K562 (cell line): ENCODE data around the gene CCR6. TPM values are rescaled to one million over a fixed set of nuclear protein-coding genes. Genes with fewer than 3 reads are reported as not detected.

Source experiments
- ATAC-seq: fragments of 200-7000 bp; cut with Tn5 transposase; 3 replicates; pipeline ENCODE4 v1.9.1; 2020; ENCODE audit warnings: moderate library complexity
- BruUV-seq: library from RNA; stranded (reverse); fragments of 400-500 nt; replicated peaks from 2 replicates; lab custom pipeline; 2021; lab: Mats Ljungman, UMichigan
- CTCF ChIA-PET: fragments of 300-600 bp; formaldehyde crosslinking; extraction: SDS; loops from one replicate; lab custom pipeline; 2021; ENCODE audit warnings: low intra/inter-chr PET ratio; lab: Yijun Ruan, JAX
- POLR2A ChIA-PET: fragments of 300-600, 350-650 bp; sonication (Branson Sonifier 250); formaldehyde crosslinking; extraction: SDS; loops from one replicate; lab custom pipeline; 2021; ENCODE audit warnings: antibody characterized with exemption, inconsistent platforms; lab: Yijun Ruan, JAX
- DNase-seq, 4 experiments: peaks; one replicate each; pipeline versions ENCODE4 v3.0.0 to v3.0.0-alpha.2; 2011 to 2018; ENCODE audit warnings: low spot score in 3 of 4, mixed read lengths in 3 of 4; ENCODE audit errors: extremely low read depth in 1 of 4
- FAIRE-seq: peaks from 2 replicates; lab custom pipeline; 2011; peaks lifted over from hg19 to GRCh38; lab: Jason Lieb, UNC
- H2AFZ ChIP-seq: 2 replicates; pipeline ENCODE4 v1.6.0; 2011; ENCODE audit warnings: low read depth, low read length, control low read depth, inconsistent platforms
- H3K27ac ChIP-seq: fragments of 200-600 bp; 3 replicates; pipeline ENCODE4 v1.8.0; 2011; ENCODE audit warnings: low read depth, mild to moderate bottlenecking, control low read depth, inconsistent platforms, low read length, moderate library complexity, mixed read lengths; ENCODE audit errors: extremely low read depth
- H3K27me3 ChIP-seq, 2 experiments: fragments of 300-600 bp in 1 of 2; 2 replicates in 1 of 2; 3 replicates in 1 of 2; pipeline versions ENCODE4 v1.6.0 to v1.8.0; 2011; ENCODE audit warnings: inconsistent platforms in 2 of 2, low read length in 2 of 2, mild to moderate bottlenecking in 1 of 2, mixed read lengths in 1 of 2, moderate library complexity in 1 of 2; ENCODE audit not compliant: control insufficient read depth in 2 of 2, insufficient read depth in 2 of 2
- H3K36me3 ChIP-seq: fragments of 300-600 bp; 3 replicates; pipeline ENCODE4 v1.8.0; 2011; ENCODE audit warnings: mild to moderate bottlenecking, low read length, inconsistent platforms; ENCODE audit not compliant: control insufficient read depth, insufficient read depth
- H3K4me1 ChIP-seq, 2 experiments: fragments of 200-600 bp in 1 of 2; replicated peaks in 1 of 2; 2 replicates in 1 of 2; 3 replicates in 1 of 2; pipeline versions ENCODE4 v1.5.1 to v1.8.0; 2011; ENCODE audit warnings: inconsistent platforms in 2 of 2, low read length in 2 of 2, mild to moderate bottlenecking in 1 of 2, mixed read lengths in 1 of 2, moderate library complexity in 1 of 2; ENCODE audit not compliant: control insufficient read depth in 2 of 2, insufficient read depth in 2 of 2
- H3K4me2 ChIP-seq: 2 replicates; pipeline ENCODE4 v1.6.1; 2011; ENCODE audit warnings: low read length, control low read depth, inconsistent platforms, mixed read lengths; ENCODE audit not compliant: insufficient read depth
- H3K4me3 ChIP-seq: fragments of 200-600 bp; sonication (generic), shearing (Covaris generic); 2 replicates; pipeline ENCODE4 v1.5.1; 2016; ENCODE audit warnings: control low read depth, inconsistent platforms
- H3K79me2 ChIP-seq: fragments of 200-600 bp; 3 replicates; pipeline ENCODE4 v1.8.0; 2011; ENCODE audit warnings: low read length, inconsistent platforms; ENCODE audit not compliant: control insufficient read depth, insufficient read depth
- H3K9ac ChIP-seq, 2 experiments: 2 replicates each; pipeline versions ENCODE4 v1.6.0 to v1.6.1; 2011; ENCODE audit warnings: low read depth in 2 of 2, low read length in 2 of 2, control low read depth in 1 of 2, inconsistent platforms in 1 of 2, mild to moderate bottlenecking in 1 of 2, mixed read lengths in 1 of 2; ENCODE audit not compliant: insufficient read depth in 1 of 2
- H3K9me1 ChIP-seq: one replicate; pipeline ENCODE4 v1.6.0; 2011; ENCODE audit warnings: inconsistent platforms, mild to moderate bottlenecking, low read length, moderate library complexity; ENCODE audit not compliant: control insufficient read depth, insufficient read depth
- H3K9me3 ChIP-seq: replicated peaks from 2 replicates; pipeline ENCODE4 v1.5.1; 2011; ENCODE audit warnings: low read depth, low read length, inconsistent platforms; ENCODE audit not compliant: control insufficient read depth, insufficient read depth
- H4K20me1 ChIP-seq: replicated peaks from 2 replicates; pipeline ENCODE4 v1.6.1; 2011; ENCODE audit warnings: low read length, inconsistent platforms, mixed read lengths; ENCODE audit not compliant: control insufficient read depth, insufficient read depth
- BMI1 ChIP-seq: fragments of 150-350 bp; IDR thresholded peaks from 2 replicates; pipeline ENCODE4 v1.6.1; 2014; ENCODE audit warnings: low read length
- CBX2 ChIP-seq: fragments of 200-600 bp; sonication (generic); IDR thresholded peaks from one replicate; pipeline ENCODE4 v1.6.1; 2012; ENCODE audit warnings: mild to moderate bottlenecking, low read length, inconsistent platforms; ENCODE audit not compliant: insufficient read depth, poor library complexity, severe bottlenecking
- CSDE1 ChIP-seq, 2 experiments: fragments of 450-650 bp; IDR thresholded peaks; 2 replicates each; pipeline ENCODE4 v1.6.1; 2016; ENCODE audit warnings: mild to moderate bottlenecking in 1 of 2
- EZH2 ChIP-seq: IDR thresholded peaks from 2 replicates; pipeline ENCODE4 v1.6.1; 2012; ENCODE audit warnings: low read depth, mild to moderate bottlenecking, inconsistent platforms, low read length, borderline replicate concordance
- FOXA3 ChIP-seq, 2 experiments: fragments of 450-650 bp in 1 of 2; sonication (generic) in 1 of 2; formaldehyde crosslinking; IDR thresholded peaks in 1 of 2; conservative IDR thresholded peaks in 1 of 2; 2 replicates each; pipeline versions ENCODE4 v1.4.0 to v1.8.0; 2020 to 2022; ENCODE audit warnings: mild to moderate bottlenecking in 2 of 2, missing genetic modification reagents in 1 of 2
- NR2C1 ChIP-seq, 2 experiments: fragments of 450-650 bp; IDR thresholded peaks; 2 replicates each; pipeline ENCODE4 v1.6.1; 2017; ENCODE audit warnings: mild to moderate bottlenecking in 2 of 2, antibody characterized with exemption in 1 of 2, inconsistent platforms in 1 of 2, missing compliant biosample characterization in 1 of 2, missing genetic modification characterization in 1 of 2
- SREBF1 ChIP-seq: fragments of 150-350 bp; IDR thresholded peaks from 2 replicates; pipeline ENCODE4 v1.6.1; 2014; ENCODE audit warnings: antibody characterized with exemption, low read depth, low read length, borderline replicate concordance
- YY1 ChIP-seq, 3 experiments: IDR thresholded peaks; 2 replicates each; pipeline ENCODE4 v1.6.1; 2011; ENCODE audit warnings: low read length in 2 of 3, mild to moderate bottlenecking in 2 of 3, moderate library complexity in 2 of 3, borderline replicate concordance in 1 of 3, control low read depth in 1 of 3, low read depth in 1 of 3; ENCODE audit not compliant: insufficient read depth in 3 of 3, insufficient replicate concordance in 2 of 3, control insufficient read depth in 1 of 3, insufficient read length in 1 of 3; ENCODE audit errors: extremely low read depth in 1 of 3
- WGBS: fragments of 100-300 bp; shearing (Covaris generic); methylation state at CpG from one replicate; pipeline ENCODE4 v1.1.6; 2016; ENCODE audit warnings: low coverage, mixed read lengths; ENCODE audit not compliant: insufficient coverage; ENCODE audit errors: missing lambda C conversion rate; 5-methylcytosine and 5-hydroxymethylcytosine counted together
- in situ Hi-C: fragments of 300-500 bp; cut with MboI; formaldehyde crosslinking; loops from 4 replicates; pipeline ENCODE4 v1.15.0; 2018; ENCODE audit warnings: inconsistent platforms, mixed read lengths
- intact Hi-C: fragments of 100-400 bp; cut with micrococcal nuclease; formaldehyde crosslinking; loops from 2 replicates; pipeline ENCODE4 v1.14.2; 2022
- polyA plus RNA-seq, 8 experiments: library from polyadenylated mRNA; depleted of rRNA in 4 of 8; stranded (reverse) in 5 of 8; unstranded in 3 of 8; fragments of >200 nt; fragmentation: Nextera tagmentation in 2 of 8; fragmentation: Illumina TruSeq in 1 of 8; extraction: Ambion mirVana in 2 of 8; extraction: Trizol in 1 of 8; gene quantifications; 2 replicates each; pipeline versions ENCODE4 v1.2.1 to v1.2.3, GENCODE V29; 2011 to 2014; ENCODE audit warnings: inconsistent platforms in 1 of 8, missing spikeins in 1 of 8
- total RNA-seq, 7 experiments: library from RNA; depleted of rRNA in 6 of 7; stranded (reverse); fragments of >200 nt in 6 of 7; fragmentation: Illumina TruSeq in 2 of 7; extraction: Trizol in 2 of 7; gene quantifications; 2 replicates each; pipeline versions ENCODE4 v1.2.1 to v1.2.3, GENCODE V29; 2011 to 2021; ENCODE audit warnings: low replicate concordance in 1 of 7
- TF ChIP-seq, protein P1 (sequence below): sonication (generic); formaldehyde crosslinking; IDR thresholded peaks from 2 replicates; pipeline ENCODE4 v1.8.0; 2022; ENCODE audit warnings: mild to moderate bottlenecking, missing genetic modification reagents, borderline replicate concordance

Gene CCR6
- total and polyA plus RNA-seq, 9 of the 15 experiments (the other 6 are each of a cell fraction or from before 2014, with no cell fraction given), result not detected

DNA sequence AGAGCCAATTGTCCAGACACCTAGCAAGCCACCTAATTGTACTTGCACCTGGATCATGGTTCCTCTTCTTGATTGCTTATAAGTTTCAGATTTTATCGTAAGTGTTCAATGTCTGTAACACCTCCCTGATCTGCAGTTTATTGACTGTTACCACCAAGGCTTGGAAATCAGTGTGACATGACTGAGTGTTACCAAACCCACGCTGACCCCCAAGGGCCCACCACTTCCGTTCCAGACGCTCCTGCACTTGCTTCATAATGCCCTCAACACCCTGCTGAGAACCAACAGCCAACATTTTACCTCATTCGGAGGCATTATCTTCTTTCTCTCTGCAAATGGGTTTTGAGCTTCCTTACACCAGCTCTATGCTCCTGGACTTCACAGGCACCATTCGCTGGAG lies 6.3 kb downstream of the CCR6 start:
- no peak for TF ChIP-seq BMI1
- TF ChIP-seq YY1 (IDR thresholded peaks at IDR 0.05; ENCODE audit: borderline replicate concordance in 1 of 3, control insufficient read depth in 1 of 3, extremely low read depth in 1 of 3, insufficient read depth in 3 of 3, insufficient read length in 1 of 3, insufficient replicate concordance in 2 of 3, low read depth in 1 of 3, low read length in 2 of 3), result no peak
- TF ChIP-seq NR2C1 (IDR thresholded peaks at IDR 0.05), result no peak
- no peak for TF ChIP-seq NR2C1 (tag; IDR thresholded peaks at IDR 0.05)
- no peak for TF ChIP-seq FOXA3 (CRISPR knock-in tag; conservative IDR thresholded peaks at IDR 0.05 in 1 of 2, IDR thresholded peaks at IDR 0.05 in 1 of 2)
- Histone ChIP-seq H3K9ac (no peak overlapping the region), H3K9me3 (no peaks in the 10 kb centered on the region), H3K4me2 (no peak overlapping the region), H4K20me1 (0 out of 2 replicates have a peak, but pooled peaks cover 2% of the 10 kb centered on the region), H3K4me1 (no peaks in the 10 kb centered on the region), H3K79me2 (no peaks in the 10 kb centered on the region), H3K27me3 (peaks cover 19 to 34% of the 10 kb centered on the region in 2 experiments), H3K36me3 (no peaks in the 10 kb centered on the region), H3K27ac (no peak overlapping the region), H3K4me3 (no peak overlapping the region), H2AFZ (no peak overlapping the region), H3K9me1 (no peaks in the 10 kb centered on the region)
- no peak for ATAC-seq
- CTCF ChIA-PET, result no interaction called here
- WGBS, result under 1% methylated on average over 6 of the region's 6 CpGs
- FAIRE-seq, result no peak
- DNase-seq, result no peak
- BruUV-seq, result no TSS peak
- in situ Hi-C loops (no loop called here), intact Hi-C loops (no loop called here)
- POLR2A ChIA-PET, result interaction anchor here (0.8 kb wide), 1 partner anchor 10 kb away, joined by 4 read pairs; no protein-coding TSS in a partner anchor

DNA sequence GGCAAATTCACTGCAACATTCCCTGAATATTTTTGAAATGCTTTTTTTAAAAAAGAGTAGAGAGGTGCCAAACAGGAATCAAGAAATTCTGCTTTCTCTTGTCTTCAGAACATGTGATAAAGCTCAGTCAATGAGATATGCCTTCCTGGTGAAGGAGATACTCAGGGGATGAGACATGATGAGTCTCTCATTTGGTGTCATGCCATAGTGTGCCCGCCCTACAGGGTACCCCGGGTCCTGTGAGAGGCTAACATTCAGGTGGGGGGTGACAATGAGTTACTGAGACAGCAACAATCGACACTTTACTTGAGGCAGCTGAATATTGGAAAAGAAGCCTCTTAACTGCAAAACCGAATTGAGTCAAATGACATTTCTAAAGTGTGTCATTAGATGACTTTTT lies 6.7 kb downstream of the CCR6 start:
- Histone ChIP-seq H3K9me1 (no peaks in the 10 kb centered on the region), H3K27ac (no peak overlapping the region), H3K4me2 (no peak overlapping the region), H3K4me3 (no peak overlapping the region), H3K9ac (no peak overlapping the region), H3K4me1 (no peaks in the 10 kb centered on the region), H3K79me2 (no peaks in the 10 kb centered on the region), H3K36me3 (no peaks in the 10 kb centered on the region), H3K27me3 (peaks cover 22 to 38% of the 10 kb centered on the region in 2 experiments), H3K9me3 (no peaks in the 10 kb centered on the region), H2AFZ (no peak overlapping the region), H4K20me1 (0 out of 2 replicates have a peak, but pooled peaks cover 2% of the 10 kb centered on the region)
- ChIA-PET POLR2A (interaction anchor here (0.8 kb wide), 1 partner anchor 9 kb away, joined by 4 read pairs; no protein-coding TSS in a partner anchor), CTCF (no interaction called here)
- in situ Hi-C loops, result no loop called here
- no TSS peak for BruUV-seq
- 0% methylated on average over 4 of the region's 4 CpGs for WGBS
- no peak for TF ChIP-seq CBX2
- TF ChIP-seq, protein P1, sequence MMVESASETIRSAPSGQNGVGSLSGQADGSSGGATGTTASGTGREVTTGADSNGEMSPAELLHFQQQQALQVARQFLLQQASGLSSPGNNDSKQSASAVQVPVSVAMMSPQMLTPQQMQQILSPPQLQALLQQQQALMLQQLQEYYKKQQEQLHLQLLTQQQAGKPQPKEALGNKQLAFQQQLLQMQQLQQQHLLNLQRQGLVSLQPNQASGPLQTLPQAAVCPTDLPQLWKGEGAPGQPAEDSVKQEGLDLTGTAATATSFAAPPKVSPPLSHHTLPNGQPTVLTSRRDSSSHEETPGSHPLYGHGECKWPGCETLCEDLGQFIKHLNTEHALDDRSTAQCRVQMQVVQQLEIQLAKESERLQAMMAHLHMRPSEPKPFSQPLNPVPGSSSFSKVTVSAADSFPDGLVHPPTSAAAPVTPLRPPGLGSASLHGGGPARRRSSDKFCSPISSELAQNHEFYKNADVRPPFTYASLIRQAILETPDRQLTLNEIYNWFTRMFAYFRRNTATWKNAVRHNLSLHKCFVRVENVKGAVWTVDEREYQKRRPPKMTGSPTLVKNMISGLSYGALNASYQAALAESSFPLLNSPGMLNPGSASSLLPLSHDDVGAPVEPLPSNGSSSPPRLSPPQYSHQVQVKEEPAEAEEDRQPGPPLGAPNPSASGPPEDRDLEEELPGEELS, result no peak
- no peak for TF ChIP-seq CSDE1 (IDR thresholded peaks at IDR 0.05)
- TF ChIP-seq SREBF1, result no peak
- no peak for TF ChIP-seq EZH2
- no peak for FAIRE-seq
- no peak for ATAC-seq
- intact Hi-C loops, result no loop called here
- DNase-seq, result no peak
